Measurements from ENCODE around the gene INAVA.

INAVA gene

GRCh38 chr1:200890818-200891773 is 3.6 kb upstream of the INAVA start:
- Histone ChIP-seq H3K4me2 (ENCODE audit: low read depth, low read length, poor library complexity, severe bottlenecking) (no peak overlapping the region), H3F3A (ENCODE audit: low read depth) (peaks cover 10% of the 10 kb centered on the region), H3K4me1 (ENCODE audit: insufficient read depth, low read length, poor library complexity, severe bottlenecking) (peaks cover 67% of the 10 kb centered on the region), H3K36me3 (ENCODE audit: insufficient read depth, low read length) (no peaks in the 10 kb centered on the region), H3K9ac (ENCODE audit: low read depth, low read length, poor library complexity, severe bottlenecking) (no peak overlapping the region), H3K27me3 (ENCODE audit: insufficient read depth, low read length, poor library complexity, severe bottlenecking) (no peaks in the 10 kb centered on the region), H4K20me1 (ENCODE audit: insufficient read depth, low read length, poor library complexity, severe bottlenecking) (no peaks in the 10 kb centered on the region), H3K9me2 (replicated peaks; ENCODE audit: low read depth, low read length) (no peaks in the 10 kb centered on the region), H3K79me2 (ENCODE audit: insufficient read depth, low read length) (peaks cover 14% of the 10 kb centered on the region), H2AFZ (ENCODE audit: low read length) (no peak overlapping the region), H3K4me3 (ENCODE audit: low read length, poor library complexity, severe bottlenecking) (no peak overlapping the region), H3K9me3 (ENCODE audit: insufficient read depth, low read depth, low read length) (no peaks in the 10 kb centered on the region)
- TF ChIP-seq EZH2phosphoT487 (IDR thresholded peaks at IDR 0.05; ENCODE audit: borderline replicate concordance) (no peak), CTCF (conservative IDR thresholded peaks at IDR 0.05; ENCODE audit: low read length) (no peak)

- H3K27me3 ChIP-seq (ENCODE audit: insufficient read depth, low read length, poor library complexity, severe bottlenecking) = no peaks in the 10 kb centered on the region
- H3K9me3 ChIP-seq (ENCODE audit: insufficient read depth, low read depth, low read length) = no peaks in the 10 kb centered on the region
- H3K79me2 ChIP-seq (ENCODE audit: insufficient read depth, low read length) = peaks cover 9% of the 10 kb centered on the region
- H3K4me3 ChIP-seq (ENCODE audit: low read length, poor library complexity, severe bottlenecking) = no peak overlapping the region
- no peak overlapping the region for H3K4me2 ChIP-seq (ENCODE audit: low read depth, low read length, poor library complexity, severe bottlenecking)
- peaks cover 9% of the 10 kb centered on the region for H3F3A ChIP-seq (ENCODE audit: low read depth)
- TF ChIP-seq EZH2phosphoT487 (IDR thresholded peaks at IDR 0.05; ENCODE audit: borderline replicate concordance) = no peak
- no peak for TF ChIP-seq CTCF (conservative IDR thresholded peaks at IDR 0.05; ENCODE audit: low read length)
- no peaks in the 10 kb centered on the region for H3K36me3 ChIP-seq (ENCODE audit: insufficient read depth, low read length)
- H3K9me2 ChIP-seq (replicated peaks; ENCODE audit: low read depth, low read length) = no peaks in the 10 kb centered on the region
- peaks cover 68% of the 10 kb centered on the region for H3K4me1 ChIP-seq (ENCODE audit: insufficient read depth, low read length, poor library complexity, severe bottlenecking)
- no peak overlapping the region for H2AFZ ChIP-seq (ENCODE audit: low read length)
- no peak overlapping the region for H3K9ac ChIP-seq (ENCODE audit: low read depth, low read length, poor library complexity, severe bottlenecking)
- no peaks in the 10 kb centered on the region for H4K20me1 ChIP-seq (ENCODE audit: insufficient read depth, low read length, poor library complexity, severe bottlenecking)
Measured at GRCh38 chr1:200891774-200892157, 2.9 kb upstream of the INAVA start.

- Histone ChIP-seq H3F3A (ENCODE audit: low read depth) (peaks cover 5% of the 10 kb centered on the region), H2AFZ (ENCODE audit: low read length) (no peak overlapping the region), H4K20me1 (ENCODE audit: insufficient read depth, low read length, poor library complexity, severe bottlenecking) (no peaks in the 10 kb centered on the region), H3K9me2 (replicated peaks; ENCODE audit: low read depth, low read length) (no peaks in the 10 kb centered on the region), H3K79me2 (ENCODE audit: insufficient read depth, low read length) (peaks cover 2% of the 10 kb centered on the region; the same call in 1 of the 2 replicates), H3K27me3 (ENCODE audit: insufficient read depth, low read length, poor library complexity, severe bottlenecking) (no peaks in the 10 kb centered on the region), H3K9me3 (ENCODE audit: insufficient read depth, low read depth, low read length) (no peaks in the 10 kb centered on the region), H3K4me1 (ENCODE audit: insufficient read depth, low read length, poor library complexity, severe bottlenecking) (peaks cover 67% of the 10 kb centered on the region), H3K4me3 (ENCODE audit: low read length, poor library complexity, severe bottlenecking) (no peak overlapping the region), H3K4me2 (ENCODE audit: low read depth, low read length, poor library complexity, severe bottlenecking) (no peak overlapping the region), H3K36me3 (ENCODE audit: insufficient read depth, low read length) (no peaks in the 10 kb centered on the region), H3K9ac (ENCODE audit: low read depth, low read length, poor library complexity, severe bottlenecking) (no peak overlapping the region)
- TF ChIP-seq CTCF (conservative IDR thresholded peaks at IDR 0.05; ENCODE audit: low read length) = no peak
- no peak for TF ChIP-seq EZH2phosphoT487 (IDR thresholded peaks at IDR 0.05; ENCODE audit: borderline replicate concordance)
Measured at GRCh38 chr1:200892546-200892945, 2.2 kb upstream of the INAVA start.
